SK-N-SH (cell line): ENCODE measurements around the gene PIGZ. TPM values are rescaled to one million over a fixed set of nuclear protein-coding genes. Genes with fewer than 3 reads are reported as not detected.

Source experiments
- CTCF ChIA-PET: fragments of 300-600, 350-600 bp; formaldehyde crosslinking; extraction: SDS; loops from one replicate; lab custom pipeline; 2021; lab: Yijun Ruan, JAX
- POLR2A ChIA-PET: fragments of 350-600 bp; sonication (Branson Sonifier 250); formaldehyde crosslinking; extraction: SDS; loops from one replicate; lab custom pipeline; 2020; ENCODE audit warnings: antibody characterized with exemption, inconsistent platforms; lab: Yijun Ruan, JAX
- DNase-seq: peaks from one replicate; pipeline ENCODE4 v3.0.0; 2012
- H2AFZ ChIP-seq: fragments of 200-600 bp; sonication (generic); 2 replicates; pipeline ENCODE4 v1.8.1; 2016; ENCODE audit warnings: antibody characterized with exemption, mild to moderate bottlenecking, low read depth
- H3F3A ChIP-seq: fragments of 200-600 bp; sonication (generic); replicated peaks from 2 replicates; pipeline ENCODE3; 2016; ENCODE audit warnings: antibody characterized with exemption, mild to moderate bottlenecking; ENCODE audit not compliant: insufficient read depth
- H3K27ac ChIP-seq, 2 experiments: fragments of 200-500 bp in 1 of 2; fragments of 200-600 bp in 1 of 2; sonication (Bioruptor generic) in 1 of 2; sonication (generic), shearing (Covaris generic) in 1 of 2; 2 replicates each; pipeline versions ENCODE4 v1.5.1 to v1.6.1; 2014 to 2016; ENCODE audit warnings: low read depth in 2 of 2, inconsistent platforms in 1 of 2, low read length in 1 of 2, mild to moderate bottlenecking in 1 of 2, mixed read lengths in 1 of 2
- H3K27me3 ChIP-seq: fragments of 200-600 bp; sonication (generic), shearing (Covaris generic); 2 replicates; pipeline ENCODE4 v1.6.1; 2016; ENCODE audit warnings: mixed run types; ENCODE audit not compliant: insufficient read depth
- H3K36me3 ChIP-seq, 2 experiments: fragments of 200-500 bp in 1 of 2; fragments of 200-600 bp in 1 of 2; sonication (Bioruptor generic) in 1 of 2; sonication (generic) in 1 of 2; replicated peaks in 1 of 2; 2 replicates each; pipeline versions ENCODE3 to v1.5.1; 2014 to 2016; ENCODE audit warnings: low read length in 1 of 2, mild to moderate bottlenecking in 1 of 2; ENCODE audit not compliant: insufficient read depth in 2 of 2, control insufficient read depth in 1 of 2
- H3K4me1 ChIP-seq, 2 experiments: fragments of 200-500 bp in 1 of 2; fragments of 200-600 bp in 1 of 2; sonication (Bioruptor generic) in 1 of 2; sonication (generic), shearing (Covaris generic) in 1 of 2; 2 replicates each; pipeline versions ENCODE4 v1.5.1 to v1.6.1; 2014 to 2016; ENCODE audit warnings: low read depth in 1 of 2, low read length in 1 of 2, mixed run types in 1 of 2; ENCODE audit not compliant: insufficient read depth in 2 of 2, control insufficient read depth in 1 of 2
- H3K4me2 ChIP-seq: fragments of 200-600 bp; sonication (generic), shearing (Covaris generic); 2 replicates; pipeline ENCODE4 v1.6.1; 2017; ENCODE audit warnings: mixed run types
- H3K4me3 ChIP-seq, 2 experiments: fragments of 200-500 bp in 1 of 2; fragments of 200-600 bp in 1 of 2; sonication (Bioruptor generic) in 1 of 2; sonication (generic), shearing (Covaris generic) in 1 of 2; 2 replicates each; pipeline versions ENCODE4 v1.5.1 to v1.8.1; 2014 to 2016; ENCODE audit warnings: low read depth in 2 of 2, inconsistent platforms in 1 of 2, low read length in 1 of 2, mild to moderate bottlenecking in 1 of 2, mixed read lengths in 1 of 2, moderate library complexity in 1 of 2
- H3K79me2 ChIP-seq: fragments of 200-600 bp; sonication (generic); 2 replicates; pipeline ENCODE4 v1.8.1; 2017; ENCODE audit warnings: mild to moderate bottlenecking; ENCODE audit not compliant: insufficient read depth
- H3K9ac ChIP-seq: fragments of 200-600 bp; sonication (generic); 2 replicates; pipeline ENCODE4 v1.6.1; 2017; ENCODE audit warnings: mixed run types
- H3K9me2 ChIP-seq: fragments of 200-600 bp; sonication (generic); 2 replicates; pipeline ENCODE4 v1.6.1; 2017; ENCODE audit warnings: mixed run types
- H3K9me3 ChIP-seq: fragments of 200-600 bp; sonication (generic); 2 replicates; pipeline ENCODE4 v1.6.1; 2017; ENCODE audit warnings: mixed run types, mild to moderate bottlenecking, moderate library complexity
- H4K20me1 ChIP-seq: fragments of 200-600 bp; sonication (generic); 2 replicates; pipeline ENCODE4 v1.6.1; 2017; ENCODE audit warnings: mild to moderate bottlenecking, mixed run types; ENCODE audit not compliant: insufficient read depth
- EZH2phosphoT487 ChIP-seq: fragments of 200-600 bp; sonication (generic); IDR thresholded peaks from 2 replicates; pipeline ENCODE4 v1.6.1; 2017; ENCODE audit warnings: low read depth, mixed run types, mild to moderate bottlenecking, antibody characterized with exemption, moderate library complexity, borderline replicate concordance
- FOXJ3 ChIP-seq: sonication (generic); formaldehyde crosslinking; IDR thresholded peaks from 2 replicates; pipeline ENCODE4 v1.5.1; 2020; ENCODE audit warnings: mild to moderate bottlenecking, missing genetic modification reagents
- GATA2 ChIP-seq: sonication (generic); formaldehyde crosslinking; IDR thresholded peaks from 2 replicates; pipeline ENCODE4 v1.5.0; 2020; ENCODE audit warnings: mild to moderate bottlenecking, missing genetic modification reagents
- JUND ChIP-seq: IDR thresholded peaks from 2 replicates; pipeline ENCODE4 v1.4.0; 2012
- NRF1 ChIP-seq: IDR thresholded peaks from 2 replicates; pipeline ENCODE4 v1.6.1; 2012; ENCODE audit warnings: low read depth, mild to moderate bottlenecking, low read length
- POLR2AphosphoS5 ChIP-seq: IDR thresholded peaks from 2 replicates; pipeline ENCODE4 v1.6.1; 2012; ENCODE audit warnings: low read depth, low read length
- RAD21 ChIP-seq: IDR thresholded peaks from 2 replicates; pipeline ENCODE4 v1.6.1; 2012; ENCODE audit warnings: mild to moderate bottlenecking, low read length
- REST ChIP-seq: IDR thresholded peaks from 2 replicates; pipeline ENCODE4 v1.6.1; 2012; ENCODE audit warnings: mild to moderate bottlenecking, low read depth, low read length, moderate library complexity
- SIN3A ChIP-seq: IDR thresholded peaks from 2 replicates; pipeline ENCODE4 v1.6.1; 2012; ENCODE audit warnings: low read depth, mild to moderate bottlenecking, low read length, moderate library complexity, borderline replicate concordance
- SMC3 ChIP-seq: IDR thresholded peaks from 2 replicates; pipeline ENCODE4 v1.6.1; 2012; ENCODE audit warnings: low read depth, low read length, improper control_type of control experiment
- USF2 ChIP-seq: fragments of 150-350 bp; IDR thresholded peaks from 2 replicates; pipeline ENCODE4 v1.6.1; 2017; ENCODE audit warnings: antibody characterized with exemption, low read length, low read depth, borderline replicate concordance
- YY1 ChIP-seq: IDR thresholded peaks from 2 replicates; pipeline ENCODE4 v1.4.0; 2012; ENCODE audit warnings: low read depth, mild to moderate bottlenecking
- WGBS: methylation state at CpG from one replicate; pipeline ENCODE4 v1.1.6; 2017; ENCODE audit warnings: low lambda C conversion rate; 5-methylcytosine and 5-hydroxymethylcytosine counted together
- polyA plus RNA-seq, 3 experiments: library from polyadenylated mRNA; depleted of rRNA; stranded (reverse); fragments of >200 nt; gene quantifications; 2 replicates each; pipeline ENCODE4 v1.2.3, GENCODE V29; 2012

PIGZ gene
- polyA plus RNA-seq, 1 of the 3 experiments (the other 2 are of a cell fraction): 5.0 TPM

GRCh38 chr3:197015790-197016736 is 47.4 kb upstream of the PIGZ start:
- Histone ChIP-seq H3K9ac (no peak overlapping the region), H3K79me2 (no peaks in the 10 kb centered on the region), H3K27me3 (no peaks in the 10 kb centered on the region), H3K27ac (no peak overlapping the region), H3F3A (peaks cover 2% of the 10 kb centered on the region), H2AFZ (no peak overlapping the region), H3K9me3 (no peaks in the 10 kb centered on the region), H3K36me3 (no peaks in the 10 kb centered on the region), H3K4me3 (no peak overlapping the region), H3K4me1 (peaks cover 0 to 10% of the 10 kb centered on the region in 2 experiments; a peak in 1 of 4 replicates), H3K9me2 (no peaks in the 10 kb centered on the region), H4K20me1 (no peaks in the 10 kb centered on the region), H3K4me2 (no peak overlapping the region)
- CTCF ChIA-PET: interaction anchor here (1.3 to 11.0 kb wide), 5 partner anchors 8 to 171 kb away, joined by 4 to 81 read pairs (median 5); partner anchors contain the start of gene MELTF
- 91% methylated on average over 24 of the region's 28 CpGs for WGBS
- TF ChIP-seq GATA2 (CRISPR knock-in tag) (no peak), RAD21 (no peak), USF2 (no peak), SMC3 (no peak), NRF1 (no peak), POLR2AphosphoS5 (no peak), JUND (no peak), FOXJ3 (CRISPR knock-in tag) (no peak), EZH2phosphoT487 (no peak), YY1 (no peak), REST (no peak), SIN3A (no peak)
- POLR2A ChIA-PET: no interaction called here
- DNase-seq: no peak
